A673 (cell line): ENCODE measurements around the gene EDN3.

ENCODE experiments used
- CTCF ChIP-seq: fragments of 300-800, 200-600 bp; sonication (generic); conservative IDR thresholded peaks from 2 replicates; pipeline ENCODE4 v1.5.1; 2017; ENCODE audit warnings: low read depth, mild to moderate bottlenecking, antibody characterized with exemption, low read length, moderate library complexity, mixed read lengths
- EZH2 ChIP-seq: fragments of 200-600 bp; sonication (generic); IDR thresholded peaks from 2 replicates; pipeline ENCODE4 v1.6.1; 2017; ENCODE audit warnings: borderline replicate concordance, low read depth, mild to moderate bottlenecking, mixed read lengths, antibody characterized with exemption, low read length; ENCODE audit not compliant: poor library complexity, severe bottlenecking

GRCh38 chr20:59318201-59318790 lies 17.9 kb downstream of the EDN3 start:
- TF ChIP-seq CTCF (no peak), EZH2 (no peak)
